Mesenchymal stem cell (in vitro differentiated cells and primary cell): ENCODE data around the gene FMN2.

Experiments
- DNase-seq: peaks from one replicate; pipeline ENCODE4 v3.0.0-alpha.2; 2013
- H2AFZ ChIP-seq: one replicate; pipeline ENCODE4 v1.6.1; 2013; ENCODE audit warnings: low read depth, mild to moderate bottlenecking, control low read depth, inconsistent platforms, low read length, moderate library complexity
- H2AK5ac ChIP-seq: 2 replicates; pipeline ENCODE4 v1.6.1; 2013; ENCODE audit warnings: low read length, moderate library complexity, mild to moderate bottlenecking, inconsistent platforms; ENCODE audit not compliant: severe bottlenecking
- H2BK120ac ChIP-seq: one replicate; pipeline ENCODE4 v1.6.1; 2013; ENCODE audit warnings: low read depth, mild to moderate bottlenecking, inconsistent platforms, low read length, moderate library complexity
- H2BK12ac ChIP-seq, 2 experiments: one replicate each; pipeline ENCODE4 v1.6.1; 2013; ENCODE audit warnings: inconsistent platforms in 2 of 2, low read length in 2 of 2, mild to moderate bottlenecking in 2 of 2, moderate library complexity in 2 of 2, control low read depth in 1 of 2
- H2BK15ac ChIP-seq: one replicate; pipeline ENCODE4 v1.6.1; 2013; ENCODE audit warnings: mild to moderate bottlenecking, low read depth, inconsistent platforms; ENCODE audit not compliant: poor library complexity, severe bottlenecking
- H2BK5ac ChIP-seq: 2 replicates; pipeline ENCODE4 v1.6.1; 2013; ENCODE audit warnings: low read depth, mild to moderate bottlenecking, low read length, control low read depth, inconsistent platforms; ENCODE audit not compliant: poor library complexity, severe bottlenecking
- H3K14ac ChIP-seq, 2 experiments: one replicate each; pipeline ENCODE4 v1.6.1; 2013; ENCODE audit warnings: inconsistent platforms in 2 of 2, low read length in 2 of 2, control low read depth in 1 of 2, mild to moderate bottlenecking in 1 of 2, moderate library complexity in 1 of 2
- H3K18ac ChIP-seq, 2 experiments: one replicate each; pipeline ENCODE4 v1.6.1; 2013; ENCODE audit warnings: inconsistent platforms in 2 of 2, low read length in 2 of 2, control low read depth in 1 of 2, low read depth in 1 of 2, mild to moderate bottlenecking in 1 of 2
- H3K23ac ChIP-seq, 2 experiments: one replicate each; pipeline ENCODE4 v1.6.1; 2013; ENCODE audit warnings: inconsistent platforms in 2 of 2, low read length in 2 of 2, mild to moderate bottlenecking in 2 of 2, moderate library complexity in 2 of 2, control low read depth in 1 of 2
- H3K27ac ChIP-seq: 2 replicates; pipeline ENCODE4 v1.5.1; 2013; ENCODE audit warnings: mild to moderate bottlenecking, moderate library complexity, low read length, control low read depth, inconsistent platforms; ENCODE audit not compliant: poor library complexity, severe bottlenecking
- H3K27me3 ChIP-seq, 2 experiments: 2 replicates each; pipeline versions ENCODE4 v1.6.1 to v1.7.0; 2013; ENCODE audit warnings: low read length in 2 of 2, mild to moderate bottlenecking in 2 of 2, moderate library complexity in 2 of 2, control low read depth in 1 of 2, inconsistent platforms in 1 of 2; ENCODE audit not compliant: control insufficient read depth in 1 of 2, insufficient read depth in 1 of 2
- H3K36me3 ChIP-seq, 2 experiments: 2 replicates each; pipeline versions ENCODE4 v1.6.1 to v1.7.0; 2013; ENCODE audit warnings: low read length in 2 of 2, control low read depth in 1 of 2, inconsistent platforms in 1 of 2, low read depth in 1 of 2, mild to moderate bottlenecking in 1 of 2; ENCODE audit not compliant: insufficient read depth in 2 of 2, control insufficient read depth in 1 of 2
- H3K4ac ChIP-seq, 2 experiments: one replicate each; pipeline ENCODE4 v1.6.1; 2013; ENCODE audit warnings: inconsistent platforms in 2 of 2, low read length in 2 of 2, mild to moderate bottlenecking in 2 of 2, moderate library complexity in 2 of 2, control low read depth in 1 of 2, low read depth in 1 of 2
- H3K4me1 ChIP-seq: 2 replicates; pipeline ENCODE4 v1.6.1; 2013; ENCODE audit warnings: low read depth, low read length, control low read depth; ENCODE audit not compliant: control insufficient read depth, insufficient read depth
- H3K4me2 ChIP-seq: 2 replicates; pipeline ENCODE4 v1.6.1; 2013; ENCODE audit warnings: low read length, mild to moderate bottlenecking, inconsistent platforms; ENCODE audit not compliant: poor library complexity, severe bottlenecking
- H3K4me3 ChIP-seq, 2 experiments: 2 replicates each; pipeline versions ENCODE4 v1.5.1 to v1.7.0; 2013; ENCODE audit warnings: low read length in 2 of 2, mild to moderate bottlenecking in 2 of 2, control low read depth in 1 of 2, low read depth in 1 of 2; ENCODE audit not compliant: insufficient read depth in 1 of 2
- H3K79me1 ChIP-seq: replicated peaks from 2 replicates; pipeline ENCODE4 v1.6.1; 2013; ENCODE audit warnings: mild to moderate bottlenecking, control low read depth, low read length, inconsistent platforms; ENCODE audit not compliant: poor library complexity, severe bottlenecking
- H3K9ac ChIP-seq: 2 replicates; pipeline ENCODE4 v1.7.0; 2013; ENCODE audit warnings: mild to moderate bottlenecking, low read length, moderate library complexity
- H3K9me3 ChIP-seq: 2 replicates; pipeline ENCODE4 v1.7.0; 2013; ENCODE audit warnings: mild to moderate bottlenecking, low read length; ENCODE audit not compliant: control insufficient read depth
- H4K8ac ChIP-seq: one replicate; pipeline ENCODE4 v1.6.1; 2013; ENCODE audit warnings: inconsistent platforms, mild to moderate bottlenecking, low read length, moderate library complexity
- H4K91ac ChIP-seq: one replicate; pipeline ENCODE4 v1.6.1; 2013; ENCODE audit warnings: mild to moderate bottlenecking, low read length, inconsistent platforms
- WGBS: methylation state at CpG from one replicate; pipeline ENCODE4 v1.1.7; 2013; ENCODE audit warnings: mixed read lengths; 5-methylcytosine and 5-hydroxymethylcytosine counted together

The FMN2 gene

DNA sequence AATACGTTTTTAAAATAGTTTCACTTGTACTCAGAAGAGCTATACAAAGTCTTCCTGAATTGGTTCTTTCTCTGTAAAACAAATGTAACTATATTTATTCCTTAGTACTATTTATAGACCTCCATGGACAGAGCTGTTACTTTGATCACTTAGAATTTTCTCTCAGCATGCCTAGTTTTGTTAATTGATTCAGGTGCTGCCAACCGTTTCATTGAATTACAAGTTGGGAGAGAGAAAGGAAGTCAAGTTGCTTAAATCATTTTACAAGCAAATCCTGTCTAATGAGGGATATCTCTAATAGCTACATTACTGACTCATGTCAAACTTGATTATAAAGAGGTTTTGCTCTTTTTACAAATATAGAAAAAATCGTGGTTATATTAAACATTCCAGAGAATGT lies 241.0 kb downstream of the FMN2 start:
- no peak overlapping the region for H2BK12ac ChIP-seq
- H2BK15ac ChIP-seq: no peak overlapping the region
- no peak overlapping the region for H3K23ac ChIP-seq
- no peak overlapping the region for H2BK120ac ChIP-seq
- 60% methylated on average over 1 of the region's 3 CpGs for WGBS
- no peak overlapping the region for H2AFZ ChIP-seq
- no peak overlapping the region for H3K14ac ChIP-seq
- H3K36me3 ChIP-seq: peaks cover 0 to 3% of the 10 kb centered on the region in 2 experiments
- peaks cover 2% of the 10 kb centered on the region for H3K4me1 ChIP-seq
- no peak for DNase-seq
- H3K4me3 ChIP-seq: no peak overlapping the region
- H3K9me3 ChIP-seq: no peaks in the 10 kb centered on the region
- no peak overlapping the region for H3K9ac ChIP-seq
- no peak overlapping the region for H3K18ac ChIP-seq
- no peak overlapping the region for H2BK5ac ChIP-seq
- no peaks in the 10 kb centered on the region for H3K27me3 ChIP-seq
- H2AK5ac ChIP-seq: no peak overlapping the region
- H4K91ac ChIP-seq: no peak overlapping the region
- H4K8ac ChIP-seq: no peak overlapping the region
- no peak overlapping the region for H3K4ac ChIP-seq
- H3K27ac ChIP-seq: no peak overlapping the region
- peaks cover 2% of the 10 kb centered on the region for H3K79me1 ChIP-seq
- H3K4me2 ChIP-seq: no peak overlapping the region

DNA sequence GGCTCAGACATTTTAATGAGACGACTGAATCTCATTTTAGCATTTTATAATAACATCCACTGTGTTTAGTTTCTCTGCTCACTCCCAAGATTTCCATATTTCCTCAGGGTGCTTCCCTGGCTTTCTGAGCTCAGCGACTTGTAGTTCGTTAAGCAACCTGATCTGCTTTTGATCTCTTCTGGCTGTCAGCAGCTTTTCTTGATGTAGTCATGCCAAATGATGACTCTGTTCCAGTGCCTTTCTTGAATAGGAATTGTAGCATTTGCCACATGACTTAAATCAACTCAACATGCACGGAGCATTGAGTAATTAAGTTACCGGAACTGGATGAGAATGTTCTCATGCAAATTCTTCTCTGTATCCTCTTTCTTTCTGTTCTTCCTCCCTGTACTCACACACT lies 246.1 kb downstream of the FMN2 start:
- Histone ChIP-seq H2BK5ac (no peak overlapping the region), H2BK12ac (no peak overlapping the region), H2BK15ac (no peak overlapping the region), H3K9ac (peak overlapping the region; percentile 84), H3K4me3 (peak overlapping the region in 1 of 2 experiments; percentile 9), H4K91ac (no peak overlapping the region), H3K4ac (no peak overlapping the region), H3K36me3 (peaks cover 0 to 3% of the 10 kb centered on the region in 2 experiments), H2AFZ (no peak overlapping the region), H3K4me1 (no peaks in the 10 kb centered on the region), H3K4me2 (no peak overlapping the region), H3K27ac (peak overlapping the region; percentile 23), H2BK120ac (no peak overlapping the region), H3K18ac (no peak overlapping the region), H3K79me1 (no peaks in the 10 kb centered on the region), H3K9me3 (no peaks in the 10 kb centered on the region), H2AK5ac (no peak overlapping the region), H4K8ac (no peak overlapping the region), H3K27me3 (no peaks in the 10 kb centered on the region), H3K14ac (no peak overlapping the region), H3K23ac (no peak overlapping the region)
- WGBS: 72% methylated on average over 5 of the region's 5 CpGs
- DNase-seq: peak; percentile 91

DNA sequence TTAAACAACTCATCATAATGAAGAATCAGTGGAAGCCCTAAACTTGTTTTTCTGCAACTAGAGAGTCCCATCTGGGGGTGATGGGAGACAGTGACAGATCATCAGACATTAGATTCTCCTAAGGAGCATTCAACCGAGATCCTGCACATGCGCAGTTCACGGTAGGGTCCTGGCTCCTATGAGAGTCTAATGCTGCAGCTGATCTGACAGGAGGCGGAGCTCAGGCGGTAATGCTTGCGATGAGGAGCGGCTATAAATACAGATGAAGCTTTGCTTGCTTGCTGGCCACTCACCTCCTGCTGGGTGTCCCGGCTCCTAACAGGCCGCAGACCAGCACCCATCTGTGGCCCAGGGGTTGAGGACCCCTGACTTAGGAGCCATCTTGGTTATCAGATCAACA lies 247.2 kb downstream of the FMN2 start:
- Histone ChIP-seq H3K79me1 (no peaks in the 10 kb centered on the region), H3K18ac (no peak overlapping the region), H2BK12ac (no peak overlapping the region), H2BK15ac (no peak overlapping the region), H3K4me1 (no peaks in the 10 kb centered on the region), H3K23ac (no peak overlapping the region), H3K9me3 (no peaks in the 10 kb centered on the region), H2BK5ac (no peak overlapping the region), H3K9ac (peak overlapping the region; percentile 84), H2AK5ac (no peak overlapping the region), H3K14ac (no peak overlapping the region), H3K4me3 (no peak overlapping the region), H3K4me2 (no peak overlapping the region), H3K4ac (no peak overlapping the region), H2AFZ (no peak overlapping the region), H2BK120ac (no peak overlapping the region), H4K8ac (no peak overlapping the region), H3K27ac (no peak overlapping the region), H3K27me3 (no peaks in the 10 kb centered on the region), H3K36me3 (peaks cover 0 to 3% of the 10 kb centered on the region in 2 experiments), H4K91ac (no peak overlapping the region)
- DNase-seq: no peak
- over 99% methylated on average over 9 of the region's 9 CpGs for WGBS

DNA sequence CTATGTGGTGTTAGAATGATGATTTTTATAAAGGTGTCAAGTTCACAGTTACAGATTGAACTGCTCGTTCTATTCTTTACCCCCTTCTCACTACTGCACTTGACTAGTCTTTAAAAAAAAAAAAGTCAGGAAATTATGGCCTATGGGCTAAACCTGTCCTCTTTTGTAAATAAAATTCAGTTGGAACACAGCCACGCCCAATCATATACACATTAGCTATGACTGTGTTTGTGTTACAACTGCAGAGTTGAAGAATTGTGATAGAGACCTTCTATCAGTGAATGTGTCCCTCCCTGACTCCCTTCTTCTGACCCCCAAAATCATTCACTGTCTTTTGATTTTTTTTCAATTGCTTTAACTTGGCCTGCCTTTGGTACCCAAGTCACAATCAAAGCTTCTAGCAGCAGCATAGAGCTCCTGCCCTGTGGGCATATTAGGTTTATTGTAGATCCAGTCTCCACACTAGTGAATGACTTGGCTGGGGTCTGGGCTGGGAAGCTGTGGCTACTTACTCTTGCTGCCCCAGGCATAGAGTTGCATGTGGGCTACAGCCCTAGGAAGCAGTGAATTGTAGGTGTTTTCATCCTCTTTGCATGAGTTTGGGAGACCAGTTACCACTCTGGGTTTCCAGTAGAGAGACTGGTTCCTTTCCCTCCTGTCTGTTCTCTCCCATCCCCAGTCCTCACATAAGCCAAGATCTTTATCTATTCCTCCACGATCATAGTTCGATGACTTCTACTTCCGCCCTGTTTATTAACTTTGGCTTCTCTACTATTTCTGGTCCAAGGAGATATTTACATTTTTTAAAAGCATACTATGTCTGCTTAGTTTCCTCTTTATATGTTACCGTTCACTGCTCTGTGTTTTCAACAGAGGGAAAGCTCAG lies 249.9 kb downstream of the FMN2 start:
- no peak overlapping the region for H2BK12ac ChIP-seq
- H3K4me3 ChIP-seq: no peak overlapping the region
- DNase-seq: no peak
- H2AFZ ChIP-seq: no peak overlapping the region
- peaks cover 0 to 3% of the 10 kb centered on the region in 2 experiments for H3K36me3 ChIP-seq
- no peak overlapping the region for H2BK15ac ChIP-seq
- H3K14ac ChIP-seq: no peak overlapping the region
- H3K4me2 ChIP-seq: no peak overlapping the region
- WGBS: no CpG with 5 or more reads among the region's 6 CpGs
- H3K23ac ChIP-seq: no peak overlapping the region
- H3K9ac ChIP-seq: no peak overlapping the region
- no peak overlapping the region for H4K8ac ChIP-seq
- no peak overlapping the region for H3K27ac ChIP-seq
- no peaks in the 10 kb centered on the region for H3K4me1 ChIP-seq
- no peaks in the 10 kb centered on the region for H3K27me3 ChIP-seq
- H4K91ac ChIP-seq: no peak overlapping the region
- H3K18ac ChIP-seq: peak overlapping the region in 1 of 2 experiments; percentile 48
- H2BK120ac ChIP-seq: no peak overlapping the region
- no peaks in the 10 kb centered on the region for H3K79me1 ChIP-seq
- H2AK5ac ChIP-seq: no peak overlapping the region
- H3K4ac ChIP-seq: no peak overlapping the region
- no peaks in the 10 kb centered on the region for H3K9me3 ChIP-seq
- H2BK5ac ChIP-seq: no peak overlapping the region
